ENCODE data around the gene LRRC74A.

Gene LRRC74A

GRCh38 chr14:76810953-76811400, 15.2 kb upstream of the LRRC74A start:
- DNase-seq (ENCODE audit: low read depth) = no peak

- no peak for DNase-seq (ENCODE audit: low read depth)
Observed at GRCh38 chr14:76811561-76811960, 14.6 kb upstream of the LRRC74A start.

- no peak for DNase-seq (ENCODE audit: low read depth)
Observed at GRCh38 chr14:76812093-76812421, 14.2 kb upstream of the LRRC74A start.

- DNase-seq (ENCODE audit: low read depth) = peak; percentile 96
Observed at GRCh38 chr14:76812422-76813383, 13.5 kb upstream of the LRRC74A start, which contains the start of gene ANGEL1. ANGEL1 (minus strand) TSS chr14:76812882; CDS start chr14:76812827, 55 bp downstream.

DNA sequence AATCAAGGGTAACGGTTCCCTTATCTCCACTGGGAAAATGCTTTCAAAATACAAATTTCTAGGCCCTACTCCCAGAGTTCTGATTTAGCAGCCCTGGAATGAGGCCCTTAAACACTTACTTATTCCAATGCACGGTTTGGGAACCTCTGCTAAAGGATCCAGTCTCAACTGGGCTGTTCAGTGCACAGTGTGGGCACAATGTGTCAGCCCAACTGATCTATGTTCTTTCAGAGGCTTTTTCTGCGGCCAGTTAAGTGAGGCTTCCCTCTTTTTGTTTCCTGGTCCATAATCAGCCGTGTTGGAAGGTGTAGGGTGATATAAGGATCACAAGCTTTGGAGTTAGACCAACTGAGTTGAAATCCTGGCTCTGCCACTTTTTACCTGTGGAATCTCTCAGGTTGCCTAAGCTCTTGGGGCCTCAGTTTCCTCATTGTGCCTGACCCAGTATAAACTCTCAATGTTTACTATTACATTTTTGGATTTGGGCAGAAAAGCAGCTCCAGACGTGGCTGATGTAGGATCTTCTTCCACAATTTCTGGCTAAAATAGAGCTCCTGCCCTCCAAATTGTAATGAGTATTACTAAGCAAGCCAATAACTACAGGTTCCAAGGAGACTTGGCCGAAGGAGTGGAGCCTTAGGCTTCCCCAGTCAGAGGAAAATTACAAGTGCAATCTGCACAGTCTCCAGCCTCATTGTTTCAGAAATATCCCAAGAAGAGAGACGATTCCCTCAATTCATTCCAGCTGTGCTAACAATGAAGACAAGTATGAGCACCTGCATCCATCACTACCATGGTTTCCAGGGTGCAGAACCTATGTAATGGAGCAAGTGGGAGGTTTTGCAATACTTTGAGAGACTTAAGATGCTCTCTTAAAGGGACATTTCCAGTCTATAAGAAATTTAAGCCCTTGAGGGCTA, 11.2 kb upstream of the LRRC74A start:
- no peak for DNase-seq (ENCODE audit: low read depth)

DNA sequence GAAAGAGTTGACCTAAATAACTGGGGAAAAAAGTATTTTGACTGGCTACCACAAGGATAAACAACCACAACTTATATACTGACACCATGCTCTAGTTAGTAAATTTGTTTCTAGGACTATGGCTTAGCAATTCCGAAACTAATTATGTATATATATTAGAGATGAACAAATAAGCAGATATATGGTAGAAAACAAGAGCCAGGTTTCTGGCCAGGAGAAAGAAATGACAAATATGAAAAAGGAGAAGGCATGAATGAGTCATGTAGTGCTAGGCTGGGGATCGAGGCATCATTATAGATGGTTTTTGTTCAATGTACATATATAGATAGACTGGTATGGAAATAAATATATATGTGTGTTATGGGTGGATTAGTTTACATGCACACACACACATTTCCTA, 5.5 kb upstream of the LRRC74A start:
- no peak for DNase-seq (ENCODE audit: low read depth)

GRCh38 chr14:76827696-76828296, 1.6 kb downstream of the LRRC74A start:
- no peak for DNase-seq (ENCODE audit: low read depth)

DNA sequence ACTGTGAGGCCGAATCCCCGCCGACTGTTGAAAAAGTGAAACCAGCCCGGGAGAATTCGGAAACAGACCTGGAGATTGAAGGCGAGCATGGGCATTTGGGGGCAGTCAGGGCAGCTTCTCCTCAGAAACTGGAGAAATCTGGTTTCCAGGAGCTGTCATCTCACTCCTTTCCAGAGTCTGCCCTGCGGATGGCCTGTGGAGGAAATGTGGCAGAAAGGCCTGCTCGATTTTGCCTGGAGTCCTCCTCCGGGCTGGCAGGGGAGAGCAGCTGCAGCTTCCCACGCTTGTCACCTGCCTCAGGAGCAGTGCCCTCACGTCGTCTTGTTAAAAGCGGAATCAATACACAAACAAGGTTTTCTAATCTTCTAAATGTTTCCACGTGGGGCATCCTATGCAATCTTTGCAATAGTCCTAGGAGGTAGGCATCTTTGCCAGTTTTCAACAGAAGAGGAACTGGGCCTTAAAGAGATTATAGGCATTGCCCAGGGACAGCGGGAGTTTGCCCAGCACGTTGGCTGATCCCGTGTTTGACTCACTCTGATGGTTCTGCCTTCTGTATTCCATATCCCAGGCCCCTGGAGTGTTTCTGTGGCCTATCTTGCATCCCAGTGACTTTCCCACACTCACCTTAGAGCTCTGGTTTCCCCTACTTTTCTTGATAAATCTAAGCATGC, 2.3 kb downstream of the LRRC74A start:
- no peak for DNase-seq (ENCODE audit: low read depth)

DNA sequence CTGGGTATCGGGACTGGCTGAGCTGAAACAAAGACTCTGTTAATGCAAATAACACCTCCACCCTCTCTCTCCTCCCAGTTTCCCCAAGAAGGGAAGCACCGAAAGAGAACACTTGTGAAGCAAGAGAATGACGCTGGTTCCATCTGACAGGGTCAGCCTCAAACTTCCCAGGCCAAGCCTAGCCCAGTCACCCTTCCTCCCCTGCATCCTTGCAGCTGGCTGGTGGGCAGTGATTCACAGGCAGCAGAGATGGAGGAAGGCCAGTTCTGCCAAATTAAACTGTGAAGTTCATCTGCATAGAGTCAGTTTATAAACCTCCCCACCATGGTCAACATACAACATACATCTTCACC, 2.8 kb downstream of the LRRC74A start:
- DNase-seq (ENCODE audit: low read depth) = no peak

GRCh38 chr14:76829650-76830421, 3.6 kb downstream of the LRRC74A start:
- DNase-seq (ENCODE audit: low read depth) = no peak

- DNase-seq (ENCODE audit: low read depth) = no peak
Observed at GRCh38 chr14:76830556-76830955, 4.3 kb downstream of the LRRC74A start.

GRCh38 chr14:76832503-76832988, 6.3 kb downstream of the LRRC74A start:
- DNase-seq (ENCODE audit: low read depth) = no peak

DNA sequence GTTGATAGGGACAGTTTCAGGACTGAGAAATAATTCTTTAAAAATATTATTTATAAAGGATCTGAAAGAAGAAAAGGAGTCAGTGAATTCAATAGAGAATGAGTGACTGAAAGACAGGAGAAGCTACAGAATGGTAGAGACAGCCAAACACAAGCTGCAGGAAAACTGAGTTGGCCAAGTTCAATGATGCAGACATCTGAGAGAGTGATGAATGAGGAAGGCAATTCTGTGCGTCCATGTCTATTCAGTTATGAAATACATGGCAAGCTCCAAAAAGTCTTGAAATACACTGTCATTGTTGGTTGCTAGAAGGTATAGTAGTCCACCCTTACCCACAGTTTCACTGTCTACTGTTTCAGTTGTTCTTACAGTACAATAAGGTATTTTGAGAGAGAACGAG, 6.8 kb downstream of the LRRC74A start:
- DNase-seq (ENCODE audit: low read depth) = no peak

DNA sequence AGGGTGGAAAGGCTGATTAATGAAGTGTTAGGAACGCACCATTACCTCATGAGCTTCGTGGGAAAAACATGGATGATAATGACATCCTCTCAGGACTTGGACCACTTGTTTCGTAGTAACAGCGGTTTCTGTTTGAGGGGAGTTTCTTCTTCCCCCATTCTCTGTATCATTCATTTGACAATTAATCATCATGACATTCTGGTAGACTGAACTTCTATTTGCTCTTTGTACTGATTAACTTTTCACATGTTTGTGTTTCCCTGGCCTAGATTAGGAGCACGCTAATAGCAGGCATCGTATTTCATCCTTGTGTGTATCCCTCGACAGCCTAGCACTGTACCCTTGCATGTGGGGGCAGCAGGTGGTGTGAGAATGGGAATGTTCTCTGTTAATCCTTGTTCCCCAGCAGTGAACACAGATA, 8.0 kb downstream of the LRRC74A start:
- no peak for DNase-seq (ENCODE audit: low read depth)

DNA sequence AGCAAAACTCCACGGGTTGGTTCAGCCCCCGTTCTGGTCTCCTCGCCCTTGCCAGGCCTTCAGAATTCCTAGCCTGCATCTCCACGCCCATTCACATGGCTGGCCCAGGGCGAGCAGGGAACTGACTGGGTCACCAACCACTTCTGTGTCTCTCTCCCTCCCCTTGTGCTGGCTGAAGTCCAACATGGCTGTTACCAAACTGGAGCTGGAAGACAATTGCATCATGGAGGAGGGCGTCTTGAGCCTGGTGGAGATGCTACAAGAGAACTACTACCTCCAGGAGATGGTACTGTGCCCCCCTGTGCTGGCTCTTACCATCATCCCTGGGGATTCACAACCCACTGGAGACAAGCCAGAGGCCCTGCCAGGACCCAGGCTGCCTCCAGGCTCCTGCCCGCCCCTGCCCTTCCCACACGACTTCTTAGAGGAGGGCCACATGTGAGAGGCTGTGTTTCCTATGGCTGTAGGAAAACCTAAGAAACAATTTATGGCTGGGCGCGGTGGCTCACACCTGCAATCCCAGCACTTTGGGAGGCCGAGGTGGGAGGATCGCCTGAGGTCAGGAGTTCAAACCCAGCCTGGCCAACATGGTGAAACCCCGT, 9.9 kb downstream of the LRRC74A start:
- no peak for DNase-seq (ENCODE audit: low read depth)

DNA sequence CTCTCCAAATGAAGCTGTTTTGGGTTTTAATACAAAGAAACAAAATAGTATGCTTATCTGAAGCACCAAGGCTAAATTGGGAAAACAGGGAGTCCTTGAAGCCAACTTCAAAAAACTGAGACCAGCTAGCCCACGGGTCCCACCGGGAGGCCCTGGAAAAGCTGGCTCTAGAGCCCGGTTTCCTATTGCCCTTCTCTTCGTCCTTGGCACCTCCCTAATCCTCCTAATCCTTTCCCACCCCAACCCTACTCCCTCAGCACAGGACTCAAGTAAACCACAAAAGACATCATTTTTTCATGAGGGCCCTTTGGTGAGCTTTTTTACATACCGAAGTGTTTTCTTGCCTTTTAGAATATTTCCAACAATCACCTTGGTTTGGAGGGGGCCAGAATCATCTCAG, 11.3 kb downstream of the LRRC74A start:
- no peak for DNase-seq (ENCODE audit: low read depth)

DNA sequence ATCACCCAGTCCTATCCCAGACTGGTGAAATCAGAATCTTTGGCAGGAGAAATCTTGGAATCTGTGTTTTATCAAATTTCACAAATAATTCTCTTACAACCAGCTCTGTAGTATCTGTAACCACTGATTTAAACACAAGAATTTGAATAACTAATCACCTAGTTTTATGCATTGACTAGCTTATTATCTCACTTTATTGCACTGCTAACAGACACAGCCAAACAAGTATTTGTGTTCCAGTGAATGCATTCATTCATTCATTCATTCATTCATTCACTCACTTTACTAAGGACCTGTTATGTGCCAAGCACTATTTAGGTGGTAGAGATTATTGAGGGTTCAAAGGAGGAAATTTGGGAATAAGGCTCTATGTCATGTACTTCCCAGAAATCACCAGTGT, 16.2 kb downstream of the LRRC74A start:
- DNase-seq (ENCODE audit: low read depth) = no peak

DNA sequence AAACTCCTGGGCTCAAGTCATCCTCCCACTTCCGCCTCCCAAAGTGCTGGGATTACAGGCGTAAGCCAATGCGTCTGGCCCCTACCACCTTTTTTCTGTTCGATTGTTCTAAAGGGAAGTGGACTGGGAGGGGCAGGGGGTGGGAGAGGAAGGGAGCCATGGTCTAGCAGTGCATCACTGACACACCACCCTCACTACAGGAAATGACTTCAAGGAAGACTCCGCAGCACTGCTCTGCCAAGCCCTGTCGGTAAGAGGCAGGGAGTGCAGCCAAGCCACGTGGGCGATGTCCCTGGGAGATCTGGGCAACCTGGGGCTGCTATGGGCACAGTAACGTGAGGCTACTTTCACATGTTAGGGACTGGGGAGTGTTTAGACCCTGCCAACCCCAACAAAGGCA, 18.0 kb downstream of the LRRC74A start:
- peak; percentile 36 for DNase-seq (ENCODE audit: low read depth)

GRCh38 chr14:76846331-76847047, 20.3 kb downstream of the LRRC74A start:
- DNase-seq (ENCODE audit: low read depth) = no peak

GRCh38 chr14:76848879-76849278, 22.7 kb downstream of the LRRC74A start:
- no peak for DNase-seq (ENCODE audit: low read depth)
